HepG2 (cell line): ENCODE data around the gene ZNF883. TPM values are rescaled to one million over a fixed set of nuclear protein-coding genes. Genes with fewer than 3 reads are reported as not detected.

Source experiments
- CBX2 ChIP-seq, 2 experiments: fragments of 200-600 bp in 1 of 2; sonication (generic); formaldehyde crosslinking in 1 of 2; IDR thresholded peaks; 2 replicates each; pipeline versions ENCODE4 v1.7.0 to v1.8.1; 2018 to 2022; ENCODE audit warnings: low read depth in 2 of 2, low read length in 1 of 2, mild to moderate bottlenecking in 1 of 2, missing genetic modification reagents in 1 of 2
- ELF3 ChIP-seq: IDR thresholded peaks from 2 replicates; pipeline ENCODE4 v1.6.1; 2016; ENCODE audit warnings: missing genetic modification reagents, missing compliant biosample characterization
- HNRNPK ChIP-seq: fragments of 200-400 bp; formaldehyde crosslinking; IDR thresholded peaks from 2 replicates; pipeline ENCODE4 v1.6.1; 2018; ENCODE audit warnings: low read length, low read depth, moderate library complexity, mild to moderate bottlenecking; ENCODE audit not compliant: poor library complexity, severe bottlenecking
- KDM2A ChIP-seq: sonication (generic); formaldehyde crosslinking; IDR thresholded peaks from 2 replicates; pipeline ENCODE4 v1.4.0; 2020; ENCODE audit warnings: low read depth, missing genetic modification reagents, borderline replicate concordance
- KLF6 ChIP-seq: IDR thresholded peaks from 2 replicates; pipeline ENCODE4 v1.8.0; 2016; ENCODE audit warnings: missing biosample characterization, missing genetic modification reagents
- KLF9 ChIP-seq: IDR thresholded peaks from 2 replicates; pipeline ENCODE4 v1.6.1; 2016; ENCODE audit warnings: low read depth
- PRDM10 ChIP-seq: sonication (generic); formaldehyde crosslinking; IDR thresholded peaks from 2 replicates; pipeline ENCODE4 v1.4.0; 2020; ENCODE audit warnings: low read depth, missing genetic modification reagents
- U2AF1 ChIP-seq: fragments of 200-400 bp; formaldehyde crosslinking; optimal IDR thresholded peaks from 2 replicates; pipeline ENCODE3; 2017; ENCODE audit warnings: mild to moderate bottlenecking, low read depth, low read length
- ZFP82 ChIP-seq: sonication (generic); formaldehyde crosslinking; IDR thresholded peaks from 2 replicates; pipeline ENCODE4 v1.5.1; 2020; ENCODE audit warnings: mild to moderate bottlenecking, missing genetic modification reagents, borderline replicate concordance
- ZNF644 ChIP-seq: IDR thresholded peaks from 2 replicates; pipeline ENCODE4 v1.6.1; 2016; ENCODE audit warnings: low read depth
- polyA plus RNA-seq, 8 experiments: library from polyadenylated mRNA; depleted of rRNA in 3 of 8; stranded (reverse) in 7 of 8; unstranded in 1 of 8; fragments of >200 nt; fragmentation: Illumina TruSeq in 4 of 8; extraction: Trizol in 4 of 8; gene quantifications; 2 replicates each; pipeline versions ENCODE4 v1.2.1 to v1.2.3, GENCODE V29; 2011 to 2016; ENCODE audit warnings: low read depth in 4 of 8, missing spikeins in 1 of 8, mixed read lengths in 1 of 8; ENCODE audit not compliant: insufficient read depth in 1 of 8
- total RNA-seq, 5 experiments: library from RNA; depleted of rRNA; stranded (reverse); fragments of >200 nt; fragmentation: Illumina TruSeq; extraction: Trizol; gene quantifications; 2 replicates each; pipeline ENCODE4 v1.2.3, GENCODE V29; 2016; ENCODE audit warnings: low read depth in 1 of 5
- TF ChIP-seq, protein P1 (sequence below), 2 experiments: sonication (generic) in 1 of 2; formaldehyde crosslinking in 1 of 2; IDR thresholded peaks; 2 replicates each; pipeline versions ENCODE4 v1.5.1 to v1.6.1; 2011 to 2020; ENCODE audit warnings: borderline replicate concordance in 1 of 2, low read depth in 1 of 2, low read length in 1 of 2, mild to moderate bottlenecking in 1 of 2, missing genetic modification reagents in 1 of 2, moderate library complexity in 1 of 2
- TF ChIP-seq, protein P2 (sequence below): sonication (generic); formaldehyde crosslinking; IDR thresholded peaks from 2 replicates; pipeline ENCODE4 v1.9.0; 2021; ENCODE audit warnings: missing genetic modification reagents, mild to moderate bottlenecking, borderline replicate concordance
- TF ChIP-seq, protein P3 (sequence below): sonication (generic); formaldehyde crosslinking; IDR thresholded peaks from 2 replicates; pipeline ENCODE4 v1.4.0; 2020; ENCODE audit warnings: missing genetic modification reagents, borderline replicate concordance
- TF ChIP-seq, protein P4 (sequence below): IDR thresholded peaks from 2 replicates; pipeline ENCODE4 v1.6.1; 2016; ENCODE audit warnings: missing biosample characterization, missing genetic modification reagents, low read depth

ZNF883 gene
- total and polyA plus RNA-seq, 2 of the 13 experiments (the other 11 are each of a cell fraction or from before 2014, with no cell fraction given) = 5.3 to 10.0 TPM

GRCh38 chr9:113056191-113057106 is 44.5 kb upstream of the ZNF883 start, which contains the start of gene ZFP37 (continued):
- TF ChIP-seq, protein P1, sequence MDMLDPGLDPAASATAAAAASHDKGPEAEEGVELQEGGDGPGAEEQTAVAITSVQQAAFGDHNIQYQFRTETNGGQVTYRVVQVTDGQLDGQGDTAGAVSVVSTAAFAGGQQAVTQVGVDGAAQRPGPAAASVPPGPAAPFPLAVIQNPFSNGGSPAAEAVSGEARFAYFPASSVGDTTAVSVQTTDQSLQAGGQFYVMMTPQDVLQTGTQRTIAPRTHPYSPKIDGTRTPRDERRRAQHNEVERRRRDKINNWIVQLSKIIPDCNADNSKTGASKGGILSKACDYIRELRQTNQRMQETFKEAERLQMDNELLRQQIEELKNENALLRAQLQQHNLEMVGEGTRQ (IDR thresholded peaks at IDR 0.05; ENCODE audit: low read depth, low read length) = no peak
- TF ChIP-seq, protein P1 (CRISPR knock-in tag; IDR thresholded peaks at IDR 0.05; ENCODE audit: borderline replicate concordance) = no peak
- TF ChIP-seq, protein P2, sequence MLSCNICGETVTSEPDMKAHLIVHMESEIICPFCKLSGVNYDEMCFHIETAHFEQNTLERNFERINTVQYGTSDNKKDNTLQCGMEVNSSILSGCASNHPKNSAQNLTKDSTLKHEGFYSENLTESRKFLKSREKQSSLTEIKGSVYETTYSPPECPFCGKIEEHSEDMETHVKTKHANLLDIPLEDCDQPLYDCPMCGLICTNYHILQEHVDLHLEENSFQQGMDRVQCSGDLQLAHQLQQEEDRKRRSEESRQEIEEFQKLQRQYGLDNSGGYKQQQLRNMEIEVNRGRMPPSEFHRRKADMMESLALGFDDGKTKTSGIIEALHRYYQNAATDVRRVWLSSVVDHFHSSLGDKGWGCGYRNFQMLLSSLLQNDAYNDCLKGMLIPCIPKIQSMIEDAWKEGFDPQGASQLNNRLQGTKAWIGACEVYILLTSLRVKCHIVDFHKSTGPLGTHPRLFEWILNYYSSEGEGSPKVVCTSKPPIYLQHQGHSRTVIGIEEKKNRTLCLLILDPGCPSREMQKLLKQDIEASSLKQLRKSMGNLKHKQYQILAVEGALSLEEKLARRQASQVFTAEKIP (CRISPR knock-in tag) = no peak
- TF ChIP-seq, protein P3, sequence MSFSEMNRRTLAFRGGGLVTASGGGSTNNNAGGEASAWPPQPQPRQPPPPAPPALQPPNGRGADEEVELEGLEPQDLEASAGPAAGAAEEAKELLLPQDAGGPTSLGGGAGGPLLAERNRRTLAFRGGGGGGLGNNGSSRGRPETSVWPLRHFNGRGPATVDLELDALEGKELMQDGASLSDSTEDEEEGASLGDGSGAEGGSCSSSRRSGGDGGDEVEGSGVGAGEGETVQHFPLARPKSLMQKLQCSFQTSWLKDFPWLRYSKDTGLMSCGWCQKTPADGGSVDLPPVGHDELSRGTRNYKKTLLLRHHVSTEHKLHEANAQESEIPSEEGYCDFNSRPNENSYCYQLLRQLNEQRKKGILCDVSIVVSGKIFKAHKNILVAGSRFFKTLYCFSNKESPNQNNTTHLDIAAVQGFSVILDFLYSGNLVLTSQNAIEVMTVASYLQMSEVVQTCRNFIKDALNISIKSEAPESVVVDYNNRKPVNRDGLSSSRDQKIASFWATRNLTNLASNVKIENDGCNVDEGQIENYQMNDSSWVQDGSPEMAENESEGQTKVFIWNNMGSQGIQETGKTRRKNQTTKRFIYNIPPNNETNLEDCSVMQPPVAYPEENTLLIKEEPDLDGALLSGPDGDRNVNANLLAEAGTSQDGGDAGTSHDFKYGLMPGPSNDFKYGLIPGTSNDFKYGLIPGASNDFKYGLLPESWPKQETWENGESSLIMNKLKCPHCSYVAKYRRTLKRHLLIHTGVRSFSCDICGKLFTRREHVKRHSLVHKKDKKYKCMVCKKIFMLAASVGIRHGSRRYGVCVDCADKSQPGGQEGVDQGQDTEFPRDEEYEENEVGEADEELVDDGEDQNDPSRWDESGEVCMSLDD = no peak
- TF ChIP-seq KLF9 (CRISPR knock-in tag) (no peak), ZFP82 (CRISPR knock-in tag) (peak; percentile 39; the same call in 1 of the 2 replicates), U2AF1 (no peak), ZNF644 (CRISPR knock-in tag) (peak; percentile 37; the same call in 1 of the 2 replicates), ELF3 (CRISPR knock-in tag) (peak; percentile 73; the same call in 1 of the 2 replicates), CBX2 (IDR thresholded peaks at IDR 0.05; ENCODE audit: low read depth, low read length) (no peak), CBX2 (CRISPR knock-in tag; IDR thresholded peaks at IDR 0.05; ENCODE audit: low read depth) (no peak), HNRNPK (no peak), KDM2A (CRISPR knock-in tag) (peak; percentile 88), PRDM10 (CRISPR knock-in tag) (0 out of 2 replicates have a peak, but pooled peaks have one; percentile 34), KLF6 (CRISPR knock-in tag) (peak; percentile 20; the same call in 1 of the 2 replicates)
- TF ChIP-seq, protein P4, sequence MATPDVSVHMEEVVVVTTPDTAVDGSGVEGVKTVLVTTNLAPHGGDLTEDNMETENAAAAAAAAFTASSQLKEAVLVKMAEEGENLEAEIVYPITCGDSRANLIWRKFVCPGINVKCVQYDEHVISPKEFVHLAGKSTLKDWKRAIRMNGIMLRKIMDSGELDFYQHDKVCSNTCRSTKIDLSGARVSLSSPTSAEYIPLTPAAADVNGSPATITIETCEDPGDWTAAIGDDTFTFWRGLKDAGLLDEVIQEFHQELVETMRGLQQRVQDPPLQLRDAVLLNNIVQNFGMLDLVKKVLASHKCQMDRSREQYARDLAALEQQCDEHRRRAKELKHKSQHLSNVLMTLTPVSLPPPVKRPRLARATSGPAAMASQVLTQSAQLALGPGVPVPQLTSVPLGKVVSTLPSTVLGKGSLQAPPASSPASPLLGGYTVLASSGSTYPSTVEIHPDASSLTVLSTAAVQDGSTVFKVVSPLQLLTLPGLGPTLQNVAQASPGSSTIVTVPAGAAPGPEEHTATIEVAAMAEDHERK (CRISPR knock-in tag) = no peak
